ENCODE results near the gene TSN. TPM values are rescaled to one million over a fixed set of nuclear protein-coding genes. Genes with fewer than 3 reads are reported as not detected.
"Not testable (repeated sequence)": the region's sequence is repeated elsewhere in the genome, so short reads cannot be mapped to it uniquely, and the experiment has no call there.

TSN gene
- total and polyA plus RNA-seq, 5 experiments from 2014 or later = 62.4 to 90.9 (median 74.8) TPM

DNA sequence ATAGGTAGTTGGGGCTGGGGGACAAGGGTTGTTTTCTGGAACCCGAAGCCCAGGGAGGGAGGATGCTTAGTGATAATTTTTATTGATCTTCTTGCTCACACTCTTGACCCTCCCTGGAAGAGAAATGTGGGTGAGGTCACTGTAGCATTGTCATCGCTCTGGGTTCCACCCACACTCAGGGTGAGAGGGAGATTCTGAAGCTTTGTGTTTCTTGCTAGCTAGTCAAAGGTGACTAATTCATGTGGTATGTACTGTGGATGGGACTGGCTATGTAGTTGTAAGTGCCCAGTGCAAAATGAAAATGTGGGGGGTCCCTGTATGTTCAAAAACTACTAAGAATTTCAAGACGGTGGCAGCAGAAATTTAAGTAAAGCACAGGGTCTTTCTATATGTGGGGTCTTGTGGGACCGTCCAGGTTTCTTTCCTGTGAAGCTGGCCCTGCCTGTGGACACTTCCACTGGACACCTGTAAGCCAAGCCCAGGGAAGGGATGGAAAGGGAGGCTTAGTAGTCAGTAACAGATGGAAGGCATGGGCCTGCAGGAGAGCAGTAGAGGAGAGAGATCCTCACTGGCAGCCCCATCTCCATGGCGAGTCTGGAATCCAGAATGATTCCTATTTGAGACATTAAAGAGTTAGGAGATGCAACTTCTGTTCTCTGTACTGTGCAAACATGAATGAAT is 35.0 kb downstream of the TSN start:
- H3K4me1 Mint-ChIP-seq = no peaks in the 10 kb centered on the region
- ATAC-seq = no peak
- no peak overlapping the region for H3K27ac Mint-ChIP-seq
- POLR2A ChIA-PET = no interaction called here
- no peak overlapping the region for H3K4me3 Mint-ChIP-seq
- H3K36me3 Mint-ChIP-seq = no peaks in the 10 kb centered on the region
- peaks cover 16 to 35% (median 30%) of the 10 kb centered on the region in 5 donors for H3K27me3 Mint-ChIP-seq
- DNase-seq = no peak
- peaks cover 0 to 4% (median 0%) of the 10 kb centered on the region in 9 donors for H3K9me3 Mint-ChIP-seq

- Mint-ChIP-seq H3K36me3 (no peaks in the 10 kb centered on the region), H3K4me1 (no peaks in the 10 kb centered on the region), H3K27ac (no peak overlapping the region), H3K27me3 (peaks cover 17 to 42% (median 33%) of the 10 kb centered on the region in 5 donors), H3K9me3 (peaks cover 0 to 4% (median 0%) of the 10 kb centered on the region in 9 donors), H3K4me3 (no peak overlapping the region)
- ATAC-seq (no peak), DNase-seq (no peak)
- POLR2A ChIA-PET = no interaction called here
Observed at GRCh38 chr2:121791290-121791689, 35.8 kb downstream of the TSN start.

- no peak overlapping the region for H3K4me3 Mint-ChIP-seq
- ATAC-seq = no peak
- peaks cover 0 to 4% (median 0%) of the 10 kb centered on the region in 9 donors for H3K9me3 Mint-ChIP-seq
- no peaks in the 10 kb centered on the region for H3K36me3 Mint-ChIP-seq
- H3K27ac Mint-ChIP-seq = no peak overlapping the region
- DNase-seq = no peak
- POLR2A ChIA-PET = interaction anchor here (0.7 kb wide), 1 partner anchor 23 kb away, joined by 5 read pairs; no protein-coding TSS in a partner anchor
- peaks cover 19 to 48% (median 37%) of the 10 kb centered on the region in 5 donors for H3K27me3 Mint-ChIP-seq
- H3K4me1 Mint-ChIP-seq = no peaks in the 10 kb centered on the region
Observed at GRCh38 chr2:121791801-121792221, 36.4 kb downstream of the TSN start.

DNA sequence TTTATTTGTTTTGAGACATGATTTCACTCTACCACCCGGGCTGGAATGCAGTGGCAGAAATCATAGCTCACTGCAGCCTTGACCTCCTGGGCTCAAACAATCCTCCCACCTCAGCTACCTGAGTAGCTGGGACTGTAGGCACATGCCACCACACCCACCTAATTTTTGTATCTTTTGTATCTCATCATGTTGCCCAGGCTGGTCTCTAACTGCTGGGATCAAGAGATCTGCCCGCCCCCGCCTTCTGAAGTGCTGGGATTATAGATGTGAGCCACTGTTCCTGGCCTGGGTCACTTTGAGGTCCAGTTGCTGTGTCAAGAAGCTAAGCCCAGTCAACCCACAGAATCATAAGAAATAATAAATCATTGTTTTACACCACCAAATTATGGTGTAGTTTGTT is 38.4 kb downstream of the TSN start:
- Mint-ChIP-seq H3K4me1 (no peaks in the 10 kb centered on the region), H3K27ac (no peak overlapping the region), H3K36me3 (no peaks in the 10 kb centered on the region), H3K27me3 (peaks cover 15 to 54% (median 33%) of the 10 kb centered on the region in 5 donors), H3K9me3 (peaks cover 0 to 1% (median 0%) of the 10 kb centered on the region in 9 donors), H3K4me3 (no peak overlapping the region)
- POLR2A ChIA-PET = no interaction called here
- ATAC-seq (no peak), DNase-seq (no peak)

DNA sequence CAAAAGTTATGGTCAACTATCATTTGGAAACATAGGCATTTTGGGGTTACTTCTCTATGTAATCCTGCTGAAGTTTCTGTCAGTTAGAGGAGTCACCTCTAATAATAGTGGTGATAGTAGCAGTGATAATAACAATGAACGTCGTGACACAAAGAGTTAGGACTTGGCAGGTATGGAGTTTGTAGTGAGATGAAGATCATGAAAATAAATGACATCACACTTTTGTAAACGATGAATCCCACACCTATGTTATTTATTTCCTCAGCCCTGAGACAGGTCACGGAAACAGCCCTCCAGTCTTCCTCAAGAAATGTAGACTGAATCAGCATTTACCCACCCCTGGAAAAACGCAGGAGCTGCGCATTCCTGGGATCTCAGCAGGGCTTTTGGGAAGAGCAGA is 38.8 kb downstream of the TSN start:
- Mint-ChIP-seq H3K9me3 (no peaks in the 10 kb centered on the region), H3K4me3 (no peak overlapping the region), H3K27ac (no peak overlapping the region), H3K4me1 (no peaks in the 10 kb centered on the region), H3K36me3 (no peaks in the 10 kb centered on the region), H3K27me3 (peaks cover 14 to 53% (median 33%) of the 10 kb centered on the region in 5 donors)
- DNase-seq (no peak), ATAC-seq (no peak)
- POLR2A ChIA-PET = no interaction called here

DNA sequence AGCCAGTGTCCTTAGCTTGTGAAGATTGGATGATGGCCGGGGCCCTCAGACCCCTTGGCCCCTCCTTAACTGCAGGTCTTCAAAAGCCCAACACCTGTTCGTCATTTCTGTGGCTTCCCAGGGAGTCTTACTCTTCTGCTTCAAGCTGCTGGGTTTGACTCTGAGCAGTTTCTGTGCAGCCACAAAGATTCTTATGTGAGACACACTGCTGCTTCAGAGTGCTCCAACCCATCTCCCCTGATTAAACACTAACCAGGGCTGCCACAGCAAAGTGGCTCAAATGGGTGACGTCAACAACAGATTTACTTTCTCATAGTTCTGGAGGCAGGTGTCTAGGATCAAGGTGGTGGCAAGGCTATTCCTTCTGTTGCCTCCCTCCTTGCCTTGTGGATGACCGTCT is 40.8 kb downstream of the TSN start:
- POLR2A ChIA-PET = no interaction called here
- peaks cover 0 to 16% (median 3%) of the 10 kb centered on the region in 9 donors for H3K9me3 Mint-ChIP-seq
- no peak overlapping the region for H3K27ac Mint-ChIP-seq

DNA sequence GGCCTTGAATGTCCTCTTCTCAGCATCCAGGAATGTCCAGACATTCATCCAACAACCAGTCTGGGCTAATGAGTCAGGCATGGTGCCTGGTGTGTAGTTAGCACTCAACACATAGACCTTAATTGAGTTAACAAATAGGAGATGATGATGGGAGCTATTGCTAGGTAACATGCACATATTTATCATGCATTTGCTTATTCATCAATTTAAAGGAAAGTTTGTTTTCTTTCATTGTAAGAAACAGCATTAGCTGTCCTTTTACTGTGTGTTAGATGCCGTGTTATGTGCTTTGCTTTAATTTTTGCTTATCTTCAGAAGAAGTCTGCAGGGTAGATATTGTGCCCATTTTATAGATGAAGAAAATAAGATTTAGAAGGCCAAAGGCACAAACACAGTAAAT is 43.2 kb downstream of the TSN start:
- DNase-seq (no peak), ATAC-seq (no peak)
- H3K36me3 Mint-ChIP-seq = peaks cover 0 to 9% (median 4%) of the 10 kb centered on the region in 3 donors
- H3K9me3 Mint-ChIP-seq = peaks cover 7 to 38% (median 13%) of the 10 kb centered on the region in 9 donors
- no peak overlapping the region for H3K27ac Mint-ChIP-seq
- H3K27me3 Mint-ChIP-seq = peaks cover 10 to 30% (median 19%) of the 10 kb centered on the region in 5 donors
- peaks cover 0 to 1% (median 0%) of the 10 kb centered on the region in 4 donors for H3K4me1 Mint-ChIP-seq
- POLR2A ChIA-PET = no interaction called here
- no peak overlapping the region for H3K4me3 Mint-ChIP-seq

More for the DNA sequence above, 40.8 kb downstream of the TSN start:
- Mint-ChIP-seq H3K36me3 (no peaks in the 10 kb centered on the region), H3K27me3 (peaks cover 8 to 34% (median 20%) of the 10 kb centered on the region in 5 donors), H3K4me3 (no peak overlapping the region), H3K4me1 (no peaks in the 10 kb centered on the region)
- ATAC-seq (no peak), DNase-seq (no peak)

DNA sequence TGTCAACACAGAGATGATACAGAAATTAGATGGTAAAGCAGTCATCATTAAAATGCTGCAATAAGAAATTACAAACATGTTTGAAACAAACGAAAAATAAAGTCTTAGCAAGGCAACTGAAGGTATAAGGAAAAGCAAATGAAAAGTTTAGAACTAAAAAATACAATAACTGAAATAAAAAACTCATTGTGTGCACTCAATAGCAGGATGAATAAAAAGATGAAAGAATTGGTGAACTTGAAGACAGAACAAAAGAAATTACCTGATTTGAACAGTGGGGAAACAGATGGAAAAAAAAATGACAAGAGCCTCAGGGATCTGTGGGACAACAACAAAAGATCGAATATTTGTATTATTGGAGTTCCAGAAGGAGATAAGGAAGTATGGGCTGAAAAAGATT is 46.5 kb downstream of the TSN start:
- Mint-ChIP-seq H3K4me3 (no peak overlapping the region), H3K9me3 (peaks cover 7 to 42% (median 13%) of the 10 kb centered on the region in 9 donors), H3K27ac (no peak overlapping the region), H3K4me1 (peaks cover 0 to 12% (median 2%) of the 10 kb centered on the region in 4 donors), H3K36me3 (peaks cover 0 to 13% (median 4%) of the 10 kb centered on the region in 3 donors), H3K27me3 (peaks cover 4 to 21% (median 13%) of the 10 kb centered on the region in 5 donors)
- ATAC-seq (no peak), DNase-seq (no peak)
- POLR2A ChIA-PET = no interaction called here

GRCh38 chr2:121803503-121803902 is 48.1 kb downstream of the TSN start:
- POLR2A ChIA-PET = no interaction called here
- Mint-ChIP-seq H3K9me3 (peaks cover 7 to 42% (median 13%) of the 10 kb centered on the region in 9 donors), H3K27me3 (peaks cover 0 to 18% (median 13%) of the 10 kb centered on the region in 5 donors), H3K36me3 (peaks cover 0 to 13% (median 4%) of the 10 kb centered on the region in 3 donors), H3K4me3 (no peak overlapping the region), H3K27ac (no peak overlapping the region), H3K4me1 (peaks cover 0 to 12% (median 2%) of the 10 kb centered on the region in 4 donors)
- DNase-seq (no peak), ATAC-seq (no peak)

DNA sequence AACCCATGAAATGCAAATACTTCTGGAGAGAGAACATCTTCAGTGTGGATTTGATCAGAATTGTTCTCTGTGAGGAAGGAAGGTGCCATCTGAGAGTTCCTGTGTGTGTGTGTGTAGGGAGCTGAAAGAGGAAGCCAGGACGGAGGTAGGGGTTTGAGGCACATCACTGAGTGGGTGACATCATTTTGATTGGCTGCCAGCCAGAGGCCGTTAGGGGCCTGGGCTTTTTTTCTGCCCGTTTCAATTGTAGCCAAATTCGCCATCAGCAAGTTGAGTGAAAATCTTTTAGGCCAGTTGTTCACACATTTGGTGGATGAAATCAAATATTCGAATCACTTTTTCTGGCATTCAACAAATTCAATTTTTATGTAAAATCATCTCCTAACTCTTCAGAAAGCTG is 48.9 kb downstream of the TSN start:
- Mint-ChIP-seq H3K4me1 (peaks cover 0 to 12% (median 2%) of the 10 kb centered on the region in 4 donors), H3K27ac (no peak overlapping the region), H3K36me3 (peaks cover 0 to 13% (median 4%) of the 10 kb centered on the region in 3 donors), H3K27me3 (peaks cover 0 to 19% (median 13%) of the 10 kb centered on the region in 5 donors), H3K9me3 (peaks cover 7 to 42% (median 13%) of the 10 kb centered on the region in 9 donors), H3K4me3 (no peak overlapping the region)
- DNase-seq (no peak), ATAC-seq (no peak)
- POLR2A ChIA-PET = no interaction called here

GRCh38 chr2:121804997-121805765 is 49.7 kb downstream of the TSN start:
- POLR2A ChIA-PET = no interaction called here
- H3K36me3 Mint-ChIP-seq = peaks cover 0 to 13% (median 4%) of the 10 kb centered on the region in 3 donors
- H3K4me3 Mint-ChIP-seq = no peak overlapping the region
- DNase-seq (no peak), ATAC-seq (no peak)
- H3K9me3 Mint-ChIP-seq = peaks cover 7 to 37% (median 13%) of the 10 kb centered on the region in 9 donors
- H3K27ac Mint-ChIP-seq = peak overlapping the region in 1 of 10 donors; percentile 4
- H3K27me3 Mint-ChIP-seq = peaks cover 0 to 21% (median 13%) of the 10 kb centered on the region in 5 donors
- H3K4me1 Mint-ChIP-seq = peaks cover 0 to 12% (median 2%) of the 10 kb centered on the region in 4 donors

DNA sequence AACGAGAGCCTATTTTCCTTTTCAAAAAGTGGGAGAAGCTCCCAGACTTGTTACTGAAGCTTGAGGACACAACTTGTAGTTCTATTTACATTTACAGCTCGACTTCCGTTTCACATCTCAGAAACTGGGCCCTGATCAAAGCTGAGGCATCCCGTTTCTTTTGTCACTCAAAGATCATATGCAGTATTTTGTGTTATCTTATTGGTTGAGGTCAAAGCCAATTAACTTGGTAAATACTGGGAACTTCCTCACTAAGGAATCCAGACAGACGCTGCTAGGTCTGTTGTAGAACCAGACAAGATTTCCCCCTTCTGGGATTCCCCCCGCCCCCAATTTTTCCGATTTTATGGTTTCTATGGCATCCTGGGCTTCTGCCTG is 50.3 kb downstream of the TSN start:
- Mint-ChIP-seq H3K27me3 (peaks cover 0 to 21% (median 13%) of the 10 kb centered on the region in 5 donors), H3K4me1 (peaks cover 0 to 12% (median 2%) of the 10 kb centered on the region in 4 donors)
- POLR2A ChIA-PET = no interaction called here

GRCh38 chr2:121807771-121808170 is 52.3 kb downstream of the TSN start:
- H3K36me3 Mint-ChIP-seq, ATAC-seq, H3K27ac Mint-ChIP-seq, DNase-seq, H3K4me3 Mint-ChIP-seq, POLR2A ChIA-PET: not testable (repeated sequence)
- Mint-ChIP-seq H3K4me1 (peaks cover 0 to 12% (median 3%) of the 10 kb centered on the region in 4 donors), H3K9me3 (peaks cover 0 to 11% (median 0%) of the 10 kb centered on the region in 9 donors), H3K27me3 (peaks cover 0 to 20% (median 7%) of the 10 kb centered on the region in 5 donors)

More for the DNA sequence above, 50.3 kb downstream of the TSN start:
- DNase-seq = no peak
- no peak overlapping the region for H3K27ac Mint-ChIP-seq
- ATAC-seq = no peak
- no peak overlapping the region for H3K4me3 Mint-ChIP-seq
- peaks cover 0 to 13% (median 4%) of the 10 kb centered on the region in 3 donors for H3K36me3 Mint-ChIP-seq
- H3K9me3 Mint-ChIP-seq = peaks cover 7 to 31% (median 12%) of the 10 kb centered on the region in 9 donors
